ENCODE measurements around the gene TBC1D16.

The TBC1D16 gene

DNA sequence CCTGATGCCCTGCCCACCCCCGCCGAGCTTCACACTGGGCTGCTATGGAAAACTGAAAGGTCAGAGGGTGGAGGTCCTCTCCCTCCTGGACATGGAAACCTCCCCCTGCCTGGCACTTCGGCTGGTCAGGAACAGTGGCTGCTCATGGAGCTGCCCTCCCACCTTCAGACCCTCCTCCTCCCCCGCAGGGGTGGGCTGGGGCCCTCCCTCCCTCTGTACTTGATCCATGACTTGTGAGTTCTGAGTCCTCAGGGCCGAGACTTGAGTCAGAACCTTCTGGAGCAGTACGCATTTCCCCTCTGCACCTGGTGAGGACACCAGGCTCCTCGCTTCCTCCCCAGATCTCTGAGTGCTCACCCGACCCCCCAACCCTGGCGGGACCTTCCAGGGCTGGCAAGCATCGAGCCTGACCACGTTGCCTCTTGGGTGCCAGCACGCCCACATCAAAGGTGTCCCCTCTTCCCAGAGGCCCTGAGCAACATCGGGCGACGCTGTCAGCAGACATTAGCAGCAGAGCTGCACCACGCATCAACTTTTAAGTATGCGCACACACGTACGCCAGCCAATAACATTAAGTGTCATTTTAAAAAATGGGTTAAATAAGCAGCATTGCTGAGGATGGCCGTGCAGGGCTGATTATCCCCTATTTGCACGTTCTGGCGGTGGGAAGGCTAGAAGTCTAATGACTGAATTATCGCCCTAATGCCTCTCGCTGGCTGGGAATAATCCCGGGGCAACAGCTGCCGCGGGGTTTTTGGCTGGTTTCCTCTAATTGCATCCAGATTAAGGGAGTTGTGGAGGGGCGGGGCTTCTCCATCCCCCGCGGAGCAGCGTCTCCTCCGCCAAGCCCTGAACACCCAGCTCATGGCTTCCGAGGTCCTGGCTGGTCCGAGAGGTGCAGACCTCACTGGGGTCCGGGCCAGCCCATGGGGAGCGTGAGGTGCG lies 98.0 kb downstream of the TBC1D16 start:
- no peak for DNase-seq (ENCODE audit: low spot score)

- DNase-seq (ENCODE audit: low spot score) = no peak
These were observed 98.9 kb downstream of the TBC1D16 start for GRCh38 chr17:79936641-79937381.

- no peak for DNase-seq (ENCODE audit: low spot score)
These were observed 99.6 kb downstream of the TBC1D16 start for GRCh38 chr17:79936050-79936449.

GRCh38 chr17:79935197-79935885 lies 100.3 kb downstream of the TBC1D16 start:
- no peak for DNase-seq (ENCODE audit: low spot score)

GRCh38 chr17:79934653-79934970 lies 101.1 kb downstream of the TBC1D16 start:
- DNase-seq (ENCODE audit: low spot score) = no peak

DNA sequence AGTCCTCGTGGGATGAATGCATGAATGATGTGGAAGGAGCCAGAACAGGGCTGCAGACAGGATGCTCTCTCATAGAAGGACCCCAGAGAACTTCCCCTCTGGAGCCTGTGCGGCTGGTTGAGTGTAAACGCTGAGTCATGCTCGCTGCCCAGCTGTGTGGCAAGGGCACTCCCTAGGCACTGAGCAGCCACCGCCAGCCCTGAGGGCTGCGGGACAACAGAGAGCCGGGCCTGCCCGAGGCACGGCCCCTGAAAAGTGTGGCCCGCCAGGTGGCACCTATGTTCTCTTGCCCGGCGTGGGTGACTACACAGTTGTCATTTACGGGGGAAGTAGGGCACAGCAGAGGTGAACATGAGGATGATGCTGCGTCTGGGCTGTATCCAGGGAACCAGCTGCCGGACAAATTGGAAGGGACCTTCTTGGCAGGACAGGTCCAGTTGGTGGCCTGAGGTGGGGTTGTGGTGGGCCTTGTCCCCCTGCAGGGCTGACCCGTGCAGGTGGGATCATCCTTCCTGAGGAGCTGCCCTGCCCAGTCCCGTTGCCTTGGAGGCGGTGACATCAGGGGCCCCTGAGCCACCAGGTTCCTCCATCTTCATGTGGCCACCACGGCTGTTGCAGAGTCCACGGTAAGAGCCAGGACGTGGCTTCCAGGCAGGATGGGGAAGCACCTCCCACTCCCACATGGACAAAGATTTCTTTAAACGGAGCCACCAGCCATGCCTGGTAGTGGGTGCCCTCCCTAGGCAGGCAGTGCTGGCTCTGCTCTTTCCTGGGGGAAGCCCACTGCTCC lies 101.6 kb downstream of the TBC1D16 start:
- peak; percentile 82 for DNase-seq (ENCODE audit: low spot score)

DNA sequence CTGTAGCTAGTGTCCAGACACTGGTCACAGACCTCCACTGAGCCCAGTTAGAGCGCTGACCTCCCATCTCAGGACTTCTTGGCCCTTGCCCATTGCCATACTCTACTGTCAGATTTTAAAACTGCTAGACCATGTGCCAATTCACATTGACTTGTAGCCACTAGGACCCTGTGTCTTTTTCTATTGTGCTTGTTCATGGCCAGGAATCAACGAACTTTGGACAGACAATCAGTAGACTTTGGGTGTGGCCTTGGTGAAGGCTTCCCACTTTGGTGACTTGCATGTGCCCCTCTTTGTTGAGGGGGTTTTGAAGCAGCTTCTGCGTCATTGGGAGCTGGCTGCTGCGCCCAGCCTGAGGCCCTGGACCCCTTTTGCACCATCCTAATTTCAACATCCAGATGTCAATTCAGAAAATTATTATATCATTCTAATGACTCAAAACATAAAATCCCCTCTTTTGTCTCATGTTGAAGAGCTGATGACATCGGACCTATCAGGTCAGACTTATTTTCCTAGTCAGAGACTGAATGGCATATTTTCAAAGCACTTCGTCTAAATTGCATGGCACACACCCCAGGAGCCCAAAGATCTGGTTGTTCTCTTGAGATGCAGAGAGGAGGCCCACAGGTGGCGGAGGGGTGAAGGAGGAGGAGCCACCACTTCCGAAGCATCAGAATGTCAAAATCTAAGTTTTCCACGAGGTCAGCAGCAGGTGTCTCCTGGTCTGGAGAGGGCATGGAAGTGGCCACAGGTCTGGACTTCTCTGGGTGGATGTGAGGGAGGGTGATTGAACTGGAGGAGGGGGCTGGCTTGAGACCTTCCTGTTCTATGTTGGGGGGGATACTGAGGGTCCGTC lies 103.0 kb downstream of the TBC1D16 start:
- DNase-seq (ENCODE audit: low spot score) = no peak

GRCh38 chr17:79931817-79932309 lies 103.8 kb downstream of the TBC1D16 start:
- DNase-seq (ENCODE audit: low spot score) = no peak

DNA sequence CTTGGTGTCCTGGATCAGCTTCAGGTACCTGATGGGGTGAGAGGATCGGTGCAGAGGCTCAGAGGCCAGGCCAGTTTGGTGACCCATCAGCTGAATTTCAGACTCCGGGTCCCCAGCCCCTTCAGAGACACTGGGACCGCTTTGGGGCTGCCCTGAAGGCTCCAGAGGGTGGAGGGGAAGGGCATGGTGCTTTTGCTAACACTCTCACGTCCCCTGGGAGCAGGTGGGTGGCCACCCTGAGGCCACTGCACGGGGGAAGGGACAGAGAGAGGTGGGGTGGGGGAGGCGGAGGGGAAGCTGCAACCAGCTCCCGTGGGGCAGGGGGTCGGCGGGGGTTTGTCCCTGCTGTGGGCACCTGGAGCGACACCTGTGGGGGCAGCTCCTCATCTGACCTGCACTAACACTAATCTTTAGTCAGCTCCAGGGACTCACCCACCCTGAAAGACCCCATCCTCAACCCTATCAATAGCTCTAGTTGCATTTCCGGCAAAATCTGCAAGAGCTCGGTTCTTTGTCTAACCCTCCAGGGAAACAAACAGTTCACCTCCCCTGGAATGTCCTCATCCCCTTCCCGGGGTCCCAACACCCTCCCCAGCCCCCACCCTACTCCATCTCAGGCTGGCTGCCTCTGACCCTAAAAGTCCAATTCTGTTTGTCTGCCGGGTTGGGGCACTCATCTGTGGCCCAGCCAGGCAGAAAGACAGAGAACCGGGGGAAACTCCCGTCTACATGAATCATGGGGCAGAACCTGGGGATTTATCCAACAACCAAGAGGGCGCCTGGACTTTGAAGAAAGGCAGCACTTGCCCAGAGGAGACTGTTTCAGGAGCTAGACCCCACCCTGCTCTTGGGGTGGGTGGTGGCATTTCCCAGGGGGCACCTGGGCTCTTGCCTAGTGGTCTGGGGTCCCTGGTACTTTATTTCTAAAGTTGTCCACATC lies 104.5 kb downstream of the TBC1D16 start:
- DNase-seq (ENCODE audit: low spot score) = no peak

DNA sequence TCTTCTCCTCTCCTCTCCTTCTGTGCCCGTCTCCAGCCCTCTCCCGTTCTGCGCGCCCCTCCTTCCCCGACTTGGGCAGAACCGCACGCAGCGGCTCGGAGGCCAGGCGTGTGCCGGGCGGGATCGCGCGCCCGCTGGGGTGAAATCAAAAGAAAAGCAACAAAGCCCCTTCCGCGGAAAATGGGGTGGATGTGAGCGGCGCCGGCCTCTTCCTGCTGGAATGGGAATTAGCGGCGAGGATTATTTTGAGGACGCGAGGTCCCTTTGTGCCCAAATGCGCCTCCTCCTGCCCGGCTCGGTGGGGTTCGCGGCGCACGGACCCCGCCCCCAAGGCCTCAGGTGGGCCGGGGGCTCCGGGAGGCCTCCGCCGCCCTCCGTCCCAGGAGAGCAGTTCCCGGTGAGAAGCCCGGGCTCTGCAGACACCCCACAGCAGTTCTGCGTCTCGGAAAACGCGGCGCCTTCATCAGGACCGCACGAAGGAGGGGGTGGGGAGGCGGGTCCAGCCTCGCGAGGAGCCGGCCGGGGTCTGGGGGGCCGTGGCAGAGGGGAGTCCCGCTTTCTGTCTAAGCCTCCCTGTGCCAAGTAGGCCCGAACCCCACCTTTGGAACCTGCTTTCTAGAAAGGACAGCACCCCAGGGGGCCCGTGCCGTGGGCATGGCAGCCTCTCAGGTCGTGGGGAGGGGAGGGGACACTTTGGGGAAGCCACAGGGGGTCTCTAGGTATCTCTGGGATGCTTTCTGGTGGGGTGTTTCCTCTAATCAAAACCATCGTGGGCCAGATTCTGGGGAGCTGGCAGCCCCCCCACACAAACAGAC lies 105.4 kb downstream of the TBC1D16 start:
- peak; percentile 21 for DNase-seq (ENCODE audit: low spot score)

DNA sequence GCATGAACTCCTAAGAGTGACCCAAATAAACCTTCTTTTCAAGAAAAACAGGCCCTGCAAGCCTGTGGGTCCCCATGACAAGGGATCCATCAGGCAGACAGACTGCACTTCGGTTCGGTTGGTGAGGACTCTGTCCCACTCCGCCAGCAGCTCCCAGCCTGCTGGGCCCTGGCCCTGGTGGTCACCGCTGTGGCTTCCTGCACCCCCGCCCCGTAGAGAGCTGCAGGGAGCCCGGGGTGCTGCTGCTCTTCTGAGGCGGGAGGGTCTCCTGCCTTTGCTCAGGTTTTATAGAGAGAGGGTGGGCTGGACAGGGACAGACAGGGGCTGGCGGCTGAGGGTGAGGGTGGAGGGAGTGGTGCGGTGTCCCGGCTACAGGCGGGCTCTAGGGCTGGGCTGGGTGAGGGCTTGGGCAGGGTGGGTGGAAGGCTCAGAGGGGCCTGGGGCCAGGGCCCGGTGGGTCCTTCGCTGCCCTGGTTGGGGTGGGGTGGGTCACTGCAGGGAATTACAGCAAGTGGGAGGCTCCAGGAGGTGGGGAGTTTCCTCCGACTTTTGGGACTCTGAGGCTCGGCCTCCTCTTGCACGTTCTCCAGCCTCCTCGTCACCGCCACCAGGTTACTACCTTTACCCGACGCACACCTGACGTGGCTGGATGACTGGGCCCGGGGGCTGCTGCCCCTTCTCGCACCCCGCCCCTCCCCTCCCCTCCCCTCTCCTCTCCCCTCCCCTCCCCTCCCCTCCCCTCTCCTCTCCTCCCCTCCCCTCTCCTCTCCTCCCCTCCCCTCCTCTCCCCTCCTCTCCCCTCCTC lies 106.2 kb downstream of the TBC1D16 start:
- no peak for DNase-seq (ENCODE audit: low spot score)

DNA sequence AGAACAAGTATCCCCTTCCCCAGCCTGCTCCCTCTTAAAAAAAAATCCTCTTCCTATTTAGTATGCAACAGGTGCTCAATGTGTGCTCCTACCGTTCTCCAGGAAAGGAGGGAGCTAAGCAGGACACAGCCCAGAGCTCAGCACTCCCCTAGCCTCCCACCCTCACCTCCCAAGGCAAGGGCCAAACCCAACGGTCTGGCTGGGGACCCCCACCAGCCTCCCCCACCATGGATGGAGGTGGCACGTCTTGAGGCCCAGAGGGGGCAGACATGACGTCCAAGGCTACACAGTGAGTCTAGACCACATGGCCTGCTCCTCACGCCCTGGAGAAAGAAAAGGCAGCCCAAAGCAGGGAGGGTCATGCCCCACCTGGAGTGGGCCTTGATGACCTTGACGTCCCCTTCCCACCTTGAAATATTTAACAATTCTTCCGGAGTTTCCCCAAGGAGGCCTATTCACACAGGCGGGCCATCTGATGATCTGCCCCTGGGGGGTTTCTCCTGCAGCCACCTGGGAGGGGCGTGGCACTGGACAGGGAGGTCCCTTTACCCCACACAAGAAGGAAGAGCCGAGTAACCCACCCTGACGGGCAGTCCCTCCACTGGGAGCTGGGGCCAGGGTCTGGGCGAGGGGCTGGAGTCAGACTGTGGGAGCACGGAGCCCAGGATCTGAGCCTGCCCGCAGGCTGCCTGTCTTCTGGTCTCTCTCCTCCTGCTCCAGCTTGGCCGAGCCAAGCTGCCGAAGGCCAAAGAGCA lies 107.0 kb downstream of the TBC1D16 start:
- no peak for DNase-seq (ENCODE audit: low spot score)

DNA sequence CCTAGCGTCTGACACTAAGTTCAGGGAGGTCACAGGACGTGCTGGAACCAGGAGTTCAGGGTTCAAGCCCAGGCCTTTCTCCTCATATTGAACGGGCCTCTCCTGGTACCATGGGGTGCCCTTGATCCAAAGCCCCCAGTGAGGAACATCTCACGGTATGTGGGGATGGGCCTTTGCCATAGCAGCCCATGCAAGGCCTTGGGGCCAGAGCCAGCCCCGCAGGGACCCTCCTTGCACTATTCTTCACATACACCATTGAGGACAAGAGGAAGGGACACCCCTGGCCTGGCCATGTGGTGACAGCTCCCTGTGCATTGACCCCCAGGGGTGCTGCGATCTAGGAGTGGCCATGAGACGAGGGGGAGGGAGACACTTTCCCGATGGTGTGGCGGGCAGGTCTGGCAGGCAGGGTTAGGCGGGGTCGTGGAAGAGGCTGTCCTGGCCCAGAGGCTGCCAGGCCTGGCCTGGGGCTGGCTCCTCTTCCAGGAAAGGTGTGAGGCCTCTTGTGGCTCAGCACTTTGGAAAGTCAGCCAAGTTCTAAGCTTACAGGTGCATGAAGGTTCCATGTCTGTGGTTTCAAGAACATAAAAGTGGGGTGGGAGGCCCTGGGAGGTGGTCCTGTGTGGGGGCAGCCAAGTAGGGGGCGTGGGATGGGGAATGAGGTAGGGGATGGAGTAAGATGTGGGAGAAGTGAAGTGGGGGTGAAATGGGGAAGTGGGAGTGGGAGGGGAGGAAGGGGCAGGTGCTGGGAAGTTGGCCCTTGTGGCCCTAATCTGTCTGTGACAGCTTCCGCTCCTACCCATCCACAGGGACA lies 107.8 kb downstream of the TBC1D16 start:
- DNase-seq (ENCODE audit: low spot score) = no peak

GRCh38 chr17:79927136-79927661 lies 108.5 kb downstream of the TBC1D16 start:
- DNase-seq (ENCODE audit: low spot score) = no peak

- no peak for DNase-seq (ENCODE audit: low spot score)
These were observed 109.0 kb downstream of the TBC1D16 start for GRCh38 chr17:79926605-79927135.

DNA sequence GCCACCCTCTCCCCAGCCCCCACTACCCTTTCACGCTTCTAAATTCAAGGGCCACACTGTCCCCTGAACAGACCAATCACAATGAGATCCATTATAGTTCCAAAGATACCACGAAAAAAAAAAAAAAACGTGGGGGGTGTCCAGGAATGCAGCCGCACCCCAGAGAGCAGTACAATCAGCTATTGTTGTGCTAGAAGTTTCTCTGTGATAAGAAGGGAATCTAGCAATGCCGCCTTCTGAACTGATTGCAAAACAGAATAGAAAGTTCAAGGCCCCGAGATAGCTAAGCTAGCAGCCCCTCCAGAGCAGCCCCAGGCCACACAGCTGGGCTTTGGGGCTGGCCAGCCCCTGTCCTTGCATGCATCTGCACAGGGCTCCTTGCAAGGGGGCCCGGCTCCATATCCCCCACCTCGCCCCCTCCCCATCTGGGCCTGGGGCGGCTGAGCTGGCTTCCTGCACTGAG lies 109.5 kb downstream of the TBC1D16 start:
- no peak for DNase-seq (ENCODE audit: low spot score)

Data from hematopoietic multipotent progenitor cell treated with erythropoietin and hydrocortisone succinate and interleukin-3 and kit ligand, for 15 days (in vitro differentiated cells).